ENCODE measurements around the gene DNASE2B. TPM values are rescaled to one million over a fixed set of nuclear protein-coding genes. Genes with fewer than 3 reads are reported as not detected.

DNASE2B gene
- total RNA-seq = 10 to 100 TPM in 1 of 4 donors, 1 to 10 TPM in 2, not detected in 1; 1.3 to 32.3 (median 1.5) TPM

DNA sequence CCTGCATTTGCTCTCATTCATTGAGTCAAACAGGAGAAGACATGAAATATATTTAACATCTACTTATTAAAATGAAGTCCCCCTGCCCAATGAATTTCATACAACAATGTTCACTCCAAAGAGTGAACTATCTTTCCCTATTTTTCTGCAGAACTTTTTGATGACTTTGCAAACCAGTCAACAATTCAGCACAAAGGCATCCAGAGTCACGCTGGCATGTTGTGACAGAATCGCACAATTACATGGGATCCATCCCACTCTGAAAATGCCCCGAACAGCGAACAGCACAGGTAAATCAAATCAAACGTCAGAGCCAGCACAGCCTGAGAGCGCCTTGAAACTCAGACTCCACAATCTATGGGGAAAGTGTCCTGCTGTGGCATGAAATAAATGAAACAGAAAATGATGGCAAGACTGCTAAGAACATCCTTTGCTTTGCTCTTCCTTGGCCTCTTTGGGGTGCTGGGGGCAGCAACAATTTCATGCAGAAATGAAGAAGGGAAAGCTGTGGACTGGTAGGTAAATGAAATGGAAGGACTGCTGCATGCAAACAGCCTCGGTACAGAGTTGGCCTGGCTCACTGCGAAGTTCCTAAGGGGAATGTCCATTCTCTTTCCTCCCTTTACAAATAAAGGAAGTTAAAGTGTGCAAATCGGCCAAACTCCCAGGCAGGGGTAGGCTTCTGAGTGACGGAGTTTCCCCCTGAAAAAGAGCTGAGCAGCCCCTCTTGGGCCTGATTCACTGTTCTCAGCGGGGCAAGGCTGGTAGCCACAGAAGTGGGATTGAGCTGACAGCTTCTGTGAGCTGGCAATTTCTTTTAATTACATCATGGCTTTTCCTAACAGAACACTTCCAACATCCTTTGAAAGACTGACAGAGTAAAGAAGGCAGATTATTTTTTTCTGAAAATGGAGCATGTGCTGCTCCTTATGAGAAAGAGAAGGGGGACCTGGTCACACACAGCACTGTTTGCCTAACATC, at the start of gene DNASE2B:
DNASE2B (plus strand) TSS at position 310 of the 981 bp plus-strand sequence; CDS start at position 391, 81 bp downstream.
- TF ChIP-seq CTCF (IDR thresholded peaks at IDR 0.05; ENCODE audit: low read depth) = no peak

DNA sequence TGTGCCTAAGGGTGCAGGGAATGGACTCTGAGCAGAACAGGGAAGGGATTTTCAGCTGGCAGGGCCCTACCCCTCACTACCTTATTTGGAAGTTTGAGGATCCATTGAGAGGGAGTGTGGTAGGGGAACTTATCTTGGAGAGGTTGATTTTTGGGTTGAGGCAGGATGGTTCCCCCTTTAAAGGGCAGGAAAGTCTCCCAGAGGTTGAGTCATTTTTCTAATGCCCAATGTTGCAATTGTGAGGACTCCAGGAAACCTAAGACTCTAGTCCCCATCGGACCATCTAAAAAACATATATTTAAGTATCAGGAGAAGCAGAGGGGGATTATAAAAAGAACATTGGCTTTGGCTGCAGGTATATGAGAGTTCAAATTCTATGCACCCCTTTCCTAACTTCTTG, 49.5 kb upstream of the DNASE2B start:
- no peak for TF ChIP-seq CTCF (IDR thresholded peaks at IDR 0.05; ENCODE audit: low read depth)

DNA sequence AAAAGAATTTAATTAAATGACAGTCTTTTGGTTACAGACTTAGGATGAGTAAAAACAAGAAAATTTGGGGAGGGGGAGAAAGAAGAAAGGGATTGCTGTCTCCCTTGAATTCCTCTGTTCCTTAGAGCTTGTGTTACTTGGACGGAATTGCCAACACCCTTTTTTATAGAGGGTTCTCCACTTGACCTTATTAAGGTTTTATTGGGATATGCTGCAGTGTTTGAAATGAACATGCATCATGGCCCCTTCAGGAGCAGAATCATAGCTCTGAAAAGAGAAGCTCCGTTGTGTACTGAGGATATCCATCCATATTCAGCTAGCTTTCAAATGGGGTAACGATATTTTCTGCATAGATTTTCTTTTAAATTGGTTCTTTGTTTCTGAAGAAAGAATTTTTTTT, 48.2 kb upstream of the DNASE2B start:
- TF ChIP-seq CTCF (IDR thresholded peaks at IDR 0.05; ENCODE audit: low read depth) = no peak

DNA sequence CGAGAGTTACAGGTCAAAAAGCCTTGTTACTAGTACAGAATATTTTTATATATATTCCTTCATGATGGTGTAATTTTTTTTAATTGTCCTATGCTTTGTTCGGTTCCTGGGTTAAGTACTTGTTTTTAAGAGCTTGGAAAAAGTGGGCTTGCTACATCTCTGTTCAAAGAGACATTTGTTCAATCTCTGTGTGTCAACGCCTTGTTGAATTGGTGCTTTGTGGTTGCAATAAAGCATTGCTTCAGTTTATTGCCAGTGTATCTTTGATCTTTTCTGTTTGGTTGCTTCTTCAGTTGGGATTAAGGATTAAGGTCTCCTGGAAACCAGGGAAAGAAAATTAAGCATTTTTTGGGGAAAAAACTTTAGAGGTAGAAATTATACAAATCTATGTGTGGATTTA, 47.7 kb upstream of the DNASE2B start:
- no peak for TF ChIP-seq CTCF (IDR thresholded peaks at IDR 0.05; ENCODE audit: low read depth)

GRCh38 chr1:84352298-84353106, 45.8 kb upstream of the DNASE2B start:
- no peak for TF ChIP-seq CTCF (IDR thresholded peaks at IDR 0.05; ENCODE audit: low read depth)

GRCh38 chr1:84353695-84354094, 44.6 kb upstream of the DNASE2B start:
- no peak for TF ChIP-seq CTCF (IDR thresholded peaks at IDR 0.05; ENCODE audit: low read depth)

DNA sequence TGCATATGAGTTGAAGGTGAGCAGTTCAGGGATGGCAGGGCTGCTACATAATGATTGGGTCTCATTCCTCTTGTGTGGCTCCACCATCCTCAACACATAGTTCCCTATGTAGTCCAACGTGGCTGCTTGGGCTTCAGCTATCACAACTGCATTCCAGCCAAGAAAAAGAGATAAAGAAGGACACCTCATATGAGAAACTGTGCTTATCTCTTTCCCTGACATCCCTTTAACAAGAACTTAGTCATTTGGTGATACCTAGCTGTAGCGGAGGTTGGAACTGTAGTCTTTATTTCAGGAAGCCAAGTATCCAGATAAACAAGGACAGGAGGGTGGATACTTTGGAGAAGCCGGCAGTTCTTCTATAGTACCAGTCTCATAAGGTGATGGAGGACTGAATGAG, 42.7 kb upstream of the DNASE2B start:
- no peak for TF ChIP-seq CTCF (IDR thresholded peaks at IDR 0.05; ENCODE audit: low read depth)

Measured in subcutaneous adipose tissue (tissue), 4 donors.